Caco-2 (cell line): ENCODE data around the gene PLCXD3. TPM values are rescaled to one million over a fixed set of nuclear protein-coding genes. Genes with fewer than 3 reads are reported as not detected.

Experiments
- BruUV-seq: library from RNA; stranded (reverse); fragments of 400-500 nt; replicated peaks from 2 replicates; lab custom pipeline; 2021; lab: Mats Ljungman, UMichigan
- CTCF ChIA-PET: fragments of 300-600 bp; sonication (Branson Sonifier 250); formaldehyde crosslinking; loops from one replicate; lab custom pipeline; 2022; ENCODE audit warnings: antibody characterized with exemption; lab: Charles Lee
- POLR2A ChIA-PET: fragments of 300-600 bp; sonication (Branson Sonifier 250); formaldehyde crosslinking; loops from one replicate; lab custom pipeline; 2022; ENCODE audit warnings: antibody characterized with exemption; lab: Charles Lee
- DNase-seq, 2 experiments: peaks; one replicate each; pipeline versions ENCODE4 v3.0.0 to v3.0.0-alpha.2; 2020 to 2022
- H3K27me3 ChIP-seq: replicated peaks from 2 replicates; pipeline ENCODE4 v1.6.0; 2011; ENCODE audit warnings: low read length; ENCODE audit not compliant: control insufficient read depth, insufficient read depth
- H3K36me3 ChIP-seq: 2 replicates; pipeline ENCODE4 v1.5.1; 2011; ENCODE audit warnings: low read length; ENCODE audit not compliant: control insufficient read depth, insufficient read depth
- H3K4me1 ChIP-seq: fragments of 250-450 bp; sonication (Bioruptor Pico); 2 replicates; pipeline ENCODE4 v1.5.1; 2020; ENCODE audit warnings: mild to moderate bottlenecking
- H3K4me3 ChIP-seq: 2 replicates; pipeline ENCODE4 v1.5.1; 2011; ENCODE audit warnings: low read depth, mild to moderate bottlenecking, control low read depth, low read length
- H3K9me3 ChIP-seq: fragments of 250-450 bp; sonication (Bioruptor Pico); 2 replicates; pipeline ENCODE4 v1.5.1; 2020; ENCODE audit warnings: mild to moderate bottlenecking, moderate library complexity
- H3K27ac Mint-ChIP-seq: one replicate; pipeline ENCODE4 v1.8.0; 2022; ENCODE audit warnings: mixed read lengths; ENCODE audit not compliant: unreplicated experiment
- H3K27me3 Mint-ChIP-seq: one replicate; pipeline ENCODE4 v1.8.0; 2022; ENCODE audit warnings: mixed read lengths; ENCODE audit not compliant: insufficient read depth, unreplicated experiment
- H3K36me3 Mint-ChIP-seq: one replicate; pipeline ENCODE4 v1.8.0; 2022; ENCODE audit warnings: mild to moderate bottlenecking, mixed read lengths; ENCODE audit not compliant: insufficient read depth, unreplicated experiment
- H3K4me1 Mint-ChIP-seq: one replicate; pipeline ENCODE4 v1.8.0; 2022; ENCODE audit warnings: low read depth, mixed read lengths; ENCODE audit not compliant: unreplicated experiment
- H3K4me3 Mint-ChIP-seq: one replicate; pipeline ENCODE4 v1.8.0; 2022; ENCODE audit warnings: mild to moderate bottlenecking, moderate library complexity, mixed read lengths; ENCODE audit not compliant: unreplicated experiment
- H3K9me3 Mint-ChIP-seq: one replicate; pipeline ENCODE4 v1.8.0; 2022; ENCODE audit warnings: mixed read lengths; ENCODE audit not compliant: unreplicated experiment
- intact Hi-C: fragments of 100-400 bp; cut with micrococcal nuclease; formaldehyde crosslinking; loops from one replicate; pipeline ENCODE4 v1.10.0; 2022; ENCODE audit not compliant: unreplicated experiment
- total RNA-seq: library from RNA; stranded (reverse); gene quantifications from 2 replicates; pipeline ENCODE4 v1.2.3, GENCODE V29; 2022
- TF ChIP-seq, protein P1 (sequence below), 2 experiments: fragments of 200-600 bp in 1 of 2; IDR thresholded peaks; 1 replicate in 1 of 2; 2 replicates in 1 of 2; pipeline versions ENCODE4 v1.5.1 to v1.8.0; 2011 to 2022; ENCODE audit warnings: antibody characterized with exemption in 1 of 2, control low read depth in 1 of 2, inconsistent platforms in 1 of 2, low read depth in 1 of 2, low read length in 1 of 2, mild to moderate bottlenecking in 1 of 2, moderate library complexity in 1 of 2; ENCODE audit not compliant: insufficient read depth in 1 of 2, severe bottlenecking in 1 of 2, unreplicated experiment in 1 of 2

The PLCXD3 gene
- total RNA-seq, 1 experiment from 2014 or later = 0.20 TPM

DNA sequence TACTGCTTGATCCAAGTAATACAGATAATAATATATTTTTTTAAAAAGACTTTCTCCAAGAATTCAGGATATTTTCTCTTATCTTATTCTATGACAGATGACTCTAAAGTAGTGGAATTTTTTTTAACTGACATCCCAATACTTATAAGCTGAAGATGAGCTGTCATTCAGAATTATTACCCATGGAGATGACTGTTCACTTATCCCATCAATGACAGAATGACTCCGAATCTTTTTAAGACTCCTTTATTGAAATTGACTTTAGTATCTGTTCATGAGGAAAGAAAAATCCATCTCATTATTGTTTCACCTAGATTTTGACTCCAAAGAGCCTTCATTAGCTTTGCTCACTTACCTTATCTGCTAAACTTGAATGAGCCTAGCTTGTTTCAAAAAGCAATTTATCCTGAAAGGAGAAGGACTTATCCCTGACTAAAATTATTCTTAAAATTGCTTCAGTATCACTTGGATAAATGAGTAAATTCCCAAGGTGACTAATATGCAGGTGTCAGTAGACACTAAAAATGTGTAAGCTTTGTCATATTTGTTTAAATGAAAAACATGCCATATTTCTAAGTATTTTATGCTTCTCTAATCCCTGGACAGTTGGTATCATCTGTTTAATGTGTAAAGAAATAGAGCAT is 146.9 kb downstream of the PLCXD3 start:
- CTCF ChIA-PET = no interaction called here
- Mint-ChIP-seq H3K4me1 (no peaks in the 10 kb centered on the region), H3K9me3 (no peaks in the 10 kb centered on the region), H3K27me3 (no peaks in the 10 kb centered on the region), H3K4me3 (no peak overlapping the region), H3K27ac (no peak overlapping the region), H3K36me3 (no peaks in the 10 kb centered on the region)
- H3K36me3 ChIP-seq = no peaks in the 10 kb centered on the region
- no peak for DNase-seq
- no peak overlapping the region for H3K4me3 ChIP-seq
- H3K4me1 ChIP-seq = no peaks in the 10 kb centered on the region
- BruUV-seq = no TSS peak
- H3K9me3 ChIP-seq = no peaks in the 10 kb centered on the region
- TF ChIP-seq, protein P1, sequence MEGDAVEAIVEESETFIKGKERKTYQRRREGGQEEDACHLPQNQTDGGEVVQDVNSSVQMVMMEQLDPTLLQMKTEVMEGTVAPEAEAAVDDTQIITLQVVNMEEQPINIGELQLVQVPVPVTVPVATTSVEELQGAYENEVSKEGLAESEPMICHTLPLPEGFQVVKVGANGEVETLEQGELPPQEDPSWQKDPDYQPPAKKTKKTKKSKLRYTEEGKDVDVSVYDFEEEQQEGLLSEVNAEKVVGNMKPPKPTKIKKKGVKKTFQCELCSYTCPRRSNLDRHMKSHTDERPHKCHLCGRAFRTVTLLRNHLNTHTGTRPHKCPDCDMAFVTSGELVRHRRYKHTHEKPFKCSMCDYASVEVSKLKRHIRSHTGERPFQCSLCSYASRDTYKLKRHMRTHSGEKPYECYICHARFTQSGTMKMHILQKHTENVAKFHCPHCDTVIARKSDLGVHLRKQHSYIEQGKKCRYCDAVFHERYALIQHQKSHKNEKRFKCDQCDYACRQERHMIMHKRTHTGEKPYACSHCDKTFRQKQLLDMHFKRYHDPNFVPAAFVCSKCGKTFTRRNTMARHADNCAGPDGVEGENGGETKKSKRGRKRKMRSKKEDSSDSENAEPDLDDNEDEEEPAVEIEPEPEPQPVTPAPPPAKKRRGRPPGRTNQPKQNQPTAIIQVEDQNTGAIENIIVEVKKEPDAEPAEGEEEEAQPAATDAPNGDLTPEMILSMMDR (IDR thresholded peaks at IDR 0.05; ENCODE audit: insufficient read depth in 1 of 2, low read depth in 1 of 2, low read length in 1 of 2, severe bottlenecking in 1 of 2, unreplicated experiment in 1 of 2) = no peak
- H3K27me3 ChIP-seq = no peaks in the 10 kb centered on the region
- intact Hi-C loops = no loop called here
- POLR2A ChIA-PET = no interaction called here

DNA sequence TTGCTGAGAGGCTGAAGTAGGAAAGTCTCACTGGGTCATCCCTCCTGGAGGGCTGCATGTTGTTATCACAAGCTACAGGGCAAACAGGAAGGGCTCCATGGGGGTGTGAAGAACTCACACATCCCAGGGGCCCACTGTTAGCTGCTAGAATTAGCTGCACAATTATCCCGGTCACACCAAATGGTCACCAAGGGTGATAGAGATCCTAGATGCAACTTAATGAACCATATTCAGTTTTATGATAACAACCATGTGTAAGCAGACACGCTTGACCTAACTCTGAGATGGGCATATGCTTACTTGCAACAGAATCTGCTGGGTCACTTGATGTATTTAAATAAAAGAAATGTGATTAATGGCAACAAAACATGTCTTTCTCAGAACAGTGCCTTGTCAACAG is 153.6 kb downstream of the PLCXD3 start:
- Histone ChIP-seq H3K4me1 (no peaks in the 10 kb centered on the region), H3K27me3 (no peaks in the 10 kb centered on the region), H3K9me3 (no peaks in the 10 kb centered on the region), H3K4me3 (no peak overlapping the region), H3K36me3 (no peaks in the 10 kb centered on the region)
- ChIA-PET POLR2A (no interaction called here), CTCF (no interaction called here)
- BruUV-seq = no TSS peak
- peaks cover 9% of the 10 kb centered on the region for H3K9me3 Mint-ChIP-seq
- no peak overlapping the region for H3K27ac Mint-ChIP-seq
- no peaks in the 10 kb centered on the region for H3K4me1 Mint-ChIP-seq
- H3K4me3 Mint-ChIP-seq = no peak overlapping the region
- no peaks in the 10 kb centered on the region for H3K27me3 Mint-ChIP-seq
- H3K36me3 Mint-ChIP-seq = no peaks in the 10 kb centered on the region
- DNase-seq = no peak
- TF ChIP-seq, protein P1 (IDR thresholded peaks at IDR 0.05; ENCODE audit: insufficient read depth in 1 of 2, low read depth in 1 of 2, low read length in 1 of 2, severe bottlenecking in 1 of 2, unreplicated experiment in 1 of 2) = no peak
- intact Hi-C loops = loop anchor here (10.0 kb wide), 1 partner anchor 98 kb away; no protein-coding TSS in a partner anchor

DNA sequence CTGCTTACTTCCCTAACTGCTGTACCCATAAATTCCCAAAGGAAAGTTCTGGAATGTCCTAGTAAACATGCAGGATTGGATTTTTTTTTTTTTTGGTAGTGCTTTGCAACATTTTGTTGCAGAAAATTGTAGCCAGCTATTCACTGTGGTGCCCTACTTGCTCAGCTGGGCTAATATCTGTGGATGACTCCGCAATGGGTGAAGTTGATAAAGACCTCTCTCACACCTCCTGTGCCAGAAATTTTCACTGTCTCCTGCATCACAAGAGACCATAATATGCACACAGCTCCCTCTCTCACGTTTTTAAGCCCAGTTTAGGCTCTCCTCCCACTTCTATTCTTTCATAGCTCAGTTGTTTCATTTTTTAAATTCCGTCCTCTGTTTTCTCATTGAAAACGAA is 160.6 kb downstream of the PLCXD3 start:
- Mint-ChIP-seq H3K4me1 (peaks cover 6% of the 10 kb centered on the region), H3K27ac (no peak overlapping the region), H3K27me3 (peaks cover 8% of the 10 kb centered on the region), H3K36me3 (no peaks in the 10 kb centered on the region), H3K4me3 (no peak overlapping the region), H3K9me3 (peaks cover 9% of the 10 kb centered on the region)
- Histone ChIP-seq H3K4me1 (peaks cover 8% of the 10 kb centered on the region; the same call in 1 of the 2 replicates), H3K27me3 (no peaks in the 10 kb centered on the region), H3K36me3 (no peaks in the 10 kb centered on the region), H3K9me3 (no peaks in the 10 kb centered on the region), H3K4me3 (no peak overlapping the region)
- DNase-seq = no peak
- BruUV-seq = no TSS peak
- TF ChIP-seq, protein P1 (IDR thresholded peaks at IDR 0.05; ENCODE audit: insufficient read depth in 1 of 2, low read depth in 1 of 2, low read length in 1 of 2, severe bottlenecking in 1 of 2, unreplicated experiment in 1 of 2) = no peak
- ChIA-PET POLR2A (no interaction called here), CTCF (no interaction called here)
- intact Hi-C loops = loop anchor here (5.0 to 10.0 kb wide), 2 partner anchors 57 to 105 kb away; no protein-coding TSS in a partner anchor
